T-helper 1 cell (primary cell): ENCODE results near the gene ITGB2.
A peak's percentile ranks its signal among the peaks of the same experiment; 100 is the strongest.
"Not testable (repeated sequence)": the region's sequence is repeated elsewhere in the genome, so short reads cannot be mapped to it uniquely, and the experiment has no call there.

Experiments
- DNase-seq, 5 donors: peaks; one replicate each; pipeline ENCODE4 v3.0.0-alpha.2; 2012 to 2020

Gene ITGB2

DNA sequence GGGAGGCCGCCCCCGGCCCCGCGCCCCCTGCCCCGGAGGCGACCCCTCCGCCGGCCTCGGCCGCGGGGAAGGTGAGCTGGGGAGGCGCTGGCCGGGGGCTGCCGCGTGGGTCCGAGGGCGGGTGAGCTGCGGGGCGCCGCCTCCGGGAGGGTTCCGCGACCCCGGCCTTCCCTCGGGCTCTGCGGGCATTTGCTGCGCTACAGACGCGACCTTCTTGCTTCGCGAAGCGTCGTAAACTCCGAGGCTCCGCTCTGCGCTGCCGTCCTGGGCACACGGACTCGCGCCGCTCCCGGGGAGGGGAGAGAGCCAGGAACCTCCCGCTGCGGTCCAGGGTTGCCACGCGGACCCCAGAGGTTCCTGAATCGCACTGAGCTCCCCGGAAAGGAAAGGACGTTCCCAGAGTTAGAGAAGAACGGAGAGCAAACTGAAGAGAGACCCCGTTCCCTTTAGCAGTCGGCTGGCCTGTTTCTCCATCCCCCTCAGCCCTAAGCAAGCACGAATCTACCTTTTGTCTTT lies 19.5 kb upstream of the ITGB2 start:
- no peak for DNase-seq

DNA sequence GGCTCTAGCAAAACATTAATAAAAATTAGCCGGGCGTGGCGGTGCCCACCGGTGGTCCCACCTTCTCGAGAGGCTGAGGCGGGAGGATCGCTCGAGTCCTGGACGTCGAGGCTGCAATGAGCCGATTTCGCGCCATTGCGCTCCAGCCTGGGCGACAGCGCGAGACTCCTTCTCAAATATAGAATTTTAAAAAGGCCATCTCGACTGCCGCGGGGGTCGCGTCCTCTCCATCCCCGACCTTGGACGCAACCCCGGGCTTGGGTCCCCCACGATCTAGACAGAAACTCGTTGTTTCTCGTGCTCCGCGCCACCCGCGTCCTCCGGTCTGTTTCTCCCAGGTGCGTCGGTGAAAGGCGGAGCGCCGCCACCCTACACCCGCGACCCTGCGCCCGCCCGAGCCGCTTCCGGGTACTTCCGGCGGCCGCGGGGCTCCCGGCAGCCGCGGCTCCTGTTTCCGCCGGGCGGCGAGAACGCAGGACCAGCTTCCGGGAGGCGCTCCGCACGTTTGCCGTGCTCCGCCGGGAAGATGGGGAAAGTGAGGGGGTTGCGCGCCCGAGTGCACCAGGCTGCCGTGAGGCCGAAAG lies 18.9 kb upstream of the ITGB2 start, which contains the start of gene SLX9:
Gene SLX9 (plus strand): TSS at position 498 of the 584 bp plus-strand sequence. CDS start 29 bp downstream, at position 527.
- DNase-seq, result peak; percentile 52 to 85 (median 67)

DNA sequence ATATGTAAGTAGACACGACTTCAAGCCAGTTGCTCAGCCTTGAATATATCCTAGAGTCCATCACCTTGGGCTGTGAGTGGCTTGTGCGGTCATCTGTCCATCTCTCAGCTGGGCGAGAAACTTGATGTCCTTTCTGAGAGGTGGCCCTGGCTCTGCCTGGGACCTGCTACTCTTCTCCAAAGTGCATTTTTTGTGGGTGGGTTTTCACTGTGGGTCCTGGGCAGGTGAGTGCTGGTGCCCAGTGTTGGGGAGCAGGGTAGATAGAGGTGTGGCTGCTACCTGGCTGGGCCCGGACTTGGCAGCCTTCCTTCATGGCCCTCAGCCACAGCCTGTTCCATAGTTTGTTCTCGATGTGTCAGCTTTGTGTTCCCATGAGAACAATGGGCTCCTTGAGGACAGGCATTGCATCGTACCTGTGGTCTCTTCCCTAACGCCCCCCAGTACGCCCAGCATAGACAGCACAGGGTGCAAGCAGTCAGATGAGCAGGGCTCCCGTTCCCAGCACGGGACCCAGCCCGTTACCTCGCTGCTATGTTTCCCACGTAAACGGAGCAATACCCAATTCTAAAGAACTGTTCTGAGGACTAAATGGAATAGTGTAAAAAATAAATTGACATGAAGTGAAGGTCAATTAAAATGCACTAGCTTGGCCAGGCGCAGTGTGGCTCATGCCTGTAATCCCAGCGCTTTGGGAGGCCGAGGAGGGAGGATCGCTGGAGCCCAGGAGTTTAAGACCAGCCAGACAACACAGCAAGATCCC lies 18.3 kb upstream of the ITGB2 start:
- DNase-seq, result no peak

DNA sequence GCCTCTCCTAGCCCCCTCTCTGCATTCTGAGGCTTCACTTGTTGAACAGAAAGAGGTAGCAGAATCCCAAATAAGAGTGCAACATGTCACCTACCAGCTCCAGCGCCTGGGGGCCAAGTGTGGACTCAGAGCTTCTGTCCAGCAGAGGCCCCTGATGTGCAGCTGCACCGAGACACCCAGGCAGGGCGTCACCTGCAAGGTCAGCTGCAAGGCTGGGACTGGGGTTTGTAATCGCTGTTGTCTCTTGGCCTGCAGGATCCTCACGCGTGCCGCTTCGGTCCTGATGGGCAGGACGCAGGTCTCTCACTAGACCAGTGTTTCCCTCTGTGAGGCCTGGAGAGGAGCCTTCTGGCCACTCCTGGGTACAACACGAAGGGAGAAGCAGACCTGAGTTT lies 14.8 kb upstream of the ITGB2 start:
- no peak for DNase-seq

DNA sequence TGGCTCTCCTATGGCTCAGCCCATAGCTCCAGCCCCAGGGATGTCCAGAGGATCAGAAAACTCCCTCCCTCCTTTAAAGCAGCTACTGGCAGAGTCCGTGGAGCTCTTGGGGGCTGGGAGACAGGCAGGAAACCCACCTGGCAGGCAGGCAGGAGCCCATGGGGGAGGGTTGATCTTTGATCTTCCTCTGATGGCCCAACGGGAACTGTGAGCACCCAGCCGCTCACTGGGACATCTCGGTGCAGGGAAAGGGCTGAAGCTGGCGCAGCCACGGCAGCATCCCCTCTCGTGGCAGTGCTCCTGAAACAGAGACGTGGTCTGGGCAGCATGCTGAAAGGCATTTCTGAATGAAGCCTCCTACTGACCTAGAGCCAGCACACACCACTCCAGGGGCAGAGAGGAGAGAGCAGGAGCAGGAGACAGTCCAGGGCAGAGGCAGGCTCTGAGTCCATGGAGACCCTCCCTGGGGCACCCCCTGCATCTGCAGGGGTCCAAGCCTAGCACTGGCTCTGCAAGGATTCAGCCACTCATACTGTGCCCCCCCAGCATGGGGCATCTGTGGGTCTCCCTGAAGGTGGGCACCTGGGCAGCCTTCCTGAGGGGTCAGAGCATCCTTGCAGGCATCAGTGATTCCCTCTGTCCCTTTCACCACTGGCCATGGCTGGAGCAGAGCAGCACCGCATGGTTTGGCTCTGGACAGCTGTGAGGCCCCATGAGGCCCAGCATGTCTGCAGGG lies 14.3 kb upstream of the ITGB2 start:
- no peak for DNase-seq

DNA sequence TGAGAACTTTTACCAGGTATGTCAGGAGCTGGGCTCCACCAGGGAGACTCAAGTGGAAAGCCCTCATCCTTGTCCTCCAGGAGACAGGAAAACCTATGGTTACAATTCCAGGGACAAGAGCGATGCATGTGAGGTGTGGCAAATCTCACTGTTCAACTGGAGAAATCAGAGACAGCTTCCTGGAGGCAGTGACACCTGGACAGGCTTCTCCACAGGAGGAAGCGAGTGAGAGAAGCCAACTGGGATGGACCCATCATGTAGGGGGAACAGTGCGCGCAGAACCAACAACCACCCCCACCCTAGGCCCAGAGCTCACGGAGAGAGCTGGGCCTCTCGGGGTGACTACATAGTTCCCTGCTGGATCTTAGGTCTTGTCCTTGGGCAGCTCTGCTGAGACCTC lies 13.6 kb upstream of the ITGB2 start:
- DNase-seq, result no peak

DNA sequence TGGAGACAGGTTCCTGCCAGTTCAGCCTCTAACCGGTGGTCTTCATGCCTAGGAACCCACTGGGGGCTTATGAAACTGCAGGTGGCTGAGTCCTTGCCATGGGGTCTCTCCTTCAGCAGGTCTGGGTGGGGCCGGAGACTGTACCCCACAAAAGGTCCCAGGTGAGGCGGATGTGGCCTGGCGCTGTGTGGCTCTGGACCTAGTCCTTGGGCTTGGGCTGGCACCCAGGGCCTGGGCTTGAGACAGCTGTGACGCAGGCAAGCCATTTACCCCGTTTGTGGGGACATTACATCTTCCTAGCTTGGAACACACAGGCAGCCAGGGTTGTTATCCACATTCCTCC lies 13.2 kb upstream of the ITGB2 start:
- no peak for DNase-seq

DNA sequence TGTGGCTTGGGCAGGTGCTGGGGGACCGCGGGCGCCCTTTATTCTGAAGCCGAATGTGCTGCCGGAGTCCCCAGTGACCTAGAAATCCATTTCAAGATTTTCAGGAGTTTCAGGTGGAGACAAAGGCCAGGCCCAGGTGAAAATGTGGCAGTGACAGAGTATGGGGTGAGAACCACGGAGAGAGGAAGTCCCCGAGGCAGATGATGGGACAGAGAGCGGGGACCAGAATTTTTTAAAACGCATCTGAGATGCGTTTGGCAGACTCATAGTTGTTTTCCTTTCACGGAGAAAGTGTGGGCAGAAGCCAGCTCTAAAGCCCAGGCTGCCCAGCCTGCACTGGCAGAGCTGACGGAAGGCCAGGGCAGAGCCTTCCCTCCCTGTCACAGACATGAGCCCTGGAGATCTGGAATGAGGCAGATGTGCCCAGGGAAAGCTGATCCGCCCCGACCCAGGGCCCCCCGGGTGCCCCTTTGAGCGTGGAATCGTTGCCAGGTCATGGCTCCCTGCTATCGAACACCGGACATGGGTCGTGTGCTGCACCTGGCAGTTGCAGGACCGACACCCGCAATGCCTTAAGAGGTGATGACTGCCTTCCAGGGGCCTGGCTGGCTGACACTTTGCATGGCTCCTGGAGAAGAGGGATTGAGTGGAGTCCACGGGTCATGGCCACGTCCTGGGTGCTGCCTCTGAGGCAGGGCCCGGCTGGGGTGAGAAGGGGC lies 12.7 kb upstream of the ITGB2 start:
- no peak for DNase-seq

DNA sequence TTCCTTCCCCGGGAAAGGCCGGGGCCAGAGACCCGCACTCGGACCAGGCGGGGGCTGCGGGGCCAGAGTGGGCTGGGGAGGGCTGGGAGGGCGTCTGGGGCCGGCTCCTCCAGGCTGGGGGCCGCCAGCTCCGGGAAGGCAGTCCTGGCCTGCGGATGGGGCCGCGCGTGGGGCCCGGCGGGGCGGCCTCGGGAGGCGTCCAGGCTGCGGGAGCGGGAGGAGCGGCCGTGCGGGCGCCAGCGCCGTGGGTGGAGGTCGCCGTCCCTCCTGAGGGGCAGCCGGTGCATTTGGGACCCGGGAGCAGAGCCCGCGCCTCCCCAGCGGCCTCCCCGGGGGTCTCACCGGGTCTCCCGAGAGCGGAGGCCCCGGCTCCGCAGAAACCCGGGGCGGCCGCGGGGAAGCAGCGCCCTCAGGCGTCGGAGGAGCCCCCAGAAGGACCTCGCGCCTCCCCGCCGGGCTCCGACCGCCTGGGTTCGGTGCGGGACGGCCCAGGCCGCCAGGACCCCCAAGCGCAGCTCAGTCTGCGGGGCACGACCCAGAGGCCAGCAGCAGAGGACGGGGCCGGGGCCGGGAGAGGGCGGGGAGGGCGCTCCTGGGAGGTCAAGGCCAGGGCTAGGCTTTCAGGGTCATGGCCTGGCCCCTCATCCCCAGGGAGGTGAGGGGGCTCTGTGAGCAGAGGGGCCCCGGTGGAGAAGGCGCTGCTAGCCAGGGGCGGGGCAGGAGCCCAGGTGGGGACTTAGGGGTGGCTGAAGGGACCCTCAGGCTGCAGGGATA lies 11.9 kb upstream of the ITGB2 start:
- DNase-seq, result peak; percentile 38 to 71 (median 53)

DNA sequence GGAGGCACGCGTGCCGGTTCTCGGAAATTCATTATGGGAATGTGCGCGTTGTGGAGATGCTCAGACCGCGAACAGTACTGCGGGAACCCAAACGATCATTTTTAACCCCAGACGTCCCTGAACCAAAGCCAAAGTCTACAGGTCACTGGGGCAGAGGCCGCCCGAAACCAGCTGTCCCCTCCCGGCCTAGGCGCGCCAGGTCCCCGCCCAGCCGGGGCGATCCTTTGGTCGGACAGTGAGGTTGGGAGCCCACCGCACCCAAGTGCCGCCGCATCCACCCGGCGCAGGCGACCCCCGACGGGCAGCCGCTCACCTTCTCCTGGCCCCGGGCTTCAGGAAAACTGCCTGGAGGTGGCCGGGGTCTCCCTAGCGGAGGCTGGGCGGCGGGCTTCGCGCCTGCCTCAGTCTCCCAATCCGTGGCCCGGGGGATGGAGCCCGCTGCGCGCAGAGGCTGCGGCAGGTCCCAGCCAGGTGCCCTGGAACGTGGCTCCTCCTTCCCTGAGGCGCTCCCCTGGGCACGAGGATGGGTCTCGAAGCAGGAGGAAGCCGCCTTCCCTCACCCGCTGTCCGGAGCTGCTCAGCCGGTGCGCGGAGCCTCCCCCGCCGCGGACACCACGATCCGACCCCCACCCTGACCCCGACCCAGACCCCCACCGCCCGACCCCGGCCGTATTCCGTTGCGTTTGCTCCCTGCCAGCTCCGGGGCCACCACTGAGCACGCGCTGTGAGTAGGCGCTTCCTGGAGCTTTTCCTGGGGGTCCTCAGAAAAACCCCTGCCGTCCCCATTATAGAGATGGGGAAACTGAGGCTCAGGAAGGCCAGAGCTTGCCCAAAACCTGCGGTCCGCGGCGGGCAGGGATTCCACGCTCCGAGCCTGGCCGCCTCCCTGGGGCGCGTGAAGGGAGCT lies 11.1 kb upstream of the ITGB2 start:
- DNase-seq, result no peak

DNA sequence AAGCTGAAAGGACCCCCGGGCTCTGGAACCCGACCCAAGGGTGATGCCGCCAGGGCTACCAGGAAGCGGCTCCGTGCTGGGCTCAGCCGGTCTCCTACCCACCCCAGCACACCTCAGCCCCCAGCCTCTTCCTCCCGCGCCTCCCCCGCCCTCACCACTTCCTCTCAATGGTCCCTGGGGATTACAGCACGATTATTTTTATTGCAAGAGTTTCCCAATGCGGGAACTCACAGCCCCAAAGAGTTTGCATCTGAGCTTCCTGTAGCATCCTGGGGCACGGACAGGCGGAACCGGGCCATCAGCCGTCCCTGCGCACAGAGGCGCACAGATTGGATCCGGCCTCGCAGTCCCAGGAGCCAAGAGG lies 10.4 kb upstream of the ITGB2 start:
- no peak for DNase-seq

DNA sequence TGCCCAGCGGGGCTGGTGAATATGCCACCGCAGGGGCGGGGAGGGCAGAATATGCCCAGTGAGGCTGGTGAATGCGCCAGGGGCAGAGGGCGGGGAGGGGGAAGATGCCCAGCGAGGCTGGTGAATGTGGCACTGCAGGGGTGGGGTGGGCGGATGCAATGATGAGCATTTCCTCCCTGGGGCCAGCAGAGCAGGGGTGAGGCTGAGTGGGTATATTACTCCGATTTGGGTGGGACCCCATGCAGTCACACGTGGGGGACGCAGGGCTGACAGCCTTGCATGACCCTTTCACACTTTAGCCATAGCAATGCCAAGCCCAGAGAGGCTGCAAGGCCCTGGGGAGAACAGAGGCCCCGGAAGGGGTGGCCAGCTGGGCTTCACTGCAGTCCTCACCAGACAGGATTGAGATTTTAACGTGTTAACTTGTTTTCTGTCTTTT lies 9.9 kb upstream of the ITGB2 start:
- peak; percentile 40 to 77 (median 47) for DNase-seq

DNA sequence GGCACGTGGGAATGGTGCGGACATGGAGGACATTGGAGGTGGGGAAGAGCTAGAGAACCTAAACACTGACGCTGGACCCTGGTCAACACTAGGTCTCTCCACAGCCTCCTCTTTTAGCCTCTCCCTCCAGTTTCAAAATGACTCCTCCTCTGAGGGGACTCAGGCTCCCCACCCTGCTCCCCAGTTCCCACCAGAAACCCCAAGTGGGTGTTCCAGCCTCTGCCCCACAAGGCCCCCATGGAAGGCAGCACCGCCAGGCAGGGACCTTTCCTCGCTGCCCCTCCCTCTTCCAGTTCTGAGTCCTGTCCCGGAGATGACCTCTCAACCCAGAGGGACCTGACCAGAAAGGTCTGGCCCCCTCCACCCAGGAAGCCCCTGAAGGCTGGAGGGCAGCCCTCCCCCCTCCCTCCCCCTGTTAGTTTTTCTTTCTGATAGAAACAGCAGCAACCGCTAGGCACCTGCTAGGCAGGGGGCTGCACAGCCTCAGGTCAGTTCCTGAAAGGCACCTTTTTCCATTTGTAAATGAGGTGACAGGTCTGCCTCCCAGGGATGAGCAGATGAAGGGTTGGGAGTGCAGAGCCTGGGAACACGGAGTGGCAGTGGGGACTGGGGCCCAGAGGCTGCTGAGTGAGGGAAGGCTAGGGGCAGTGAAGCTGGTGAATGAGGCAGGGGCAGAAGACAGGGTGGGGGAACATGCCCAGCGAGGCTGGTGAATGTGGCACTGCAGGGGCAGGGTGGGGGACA lies 9.3 kb upstream of the ITGB2 start:
- no peak for DNase-seq

DNA sequence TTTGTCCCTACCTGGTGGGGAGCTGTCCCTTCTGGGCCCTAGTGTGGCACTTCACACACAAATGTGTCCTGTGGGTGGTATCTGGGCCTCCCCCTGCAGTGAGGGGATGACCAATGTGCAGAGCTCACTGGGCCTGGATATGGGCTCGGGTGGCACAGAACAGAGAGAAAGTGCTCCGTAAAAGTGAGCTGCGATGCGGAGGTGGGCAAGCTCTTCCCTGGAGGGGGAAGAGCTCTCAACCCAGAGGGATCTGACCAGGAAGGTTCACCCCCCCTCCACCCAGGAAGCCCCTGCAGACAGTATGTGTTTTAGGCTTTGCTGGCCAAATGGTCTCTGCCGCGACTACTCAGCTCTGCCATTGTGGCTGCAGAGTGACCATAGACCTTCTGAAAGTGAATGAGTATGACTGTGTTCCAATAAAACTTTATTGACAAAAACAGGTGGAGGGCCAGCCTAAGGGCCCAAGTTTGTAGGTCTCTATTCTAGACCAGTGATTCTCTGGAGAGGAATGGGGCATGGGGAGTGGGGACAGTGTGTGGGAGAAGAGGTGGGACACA lies 8.6 kb upstream of the ITGB2 start:
- DNase-seq, result no peak

DNA sequence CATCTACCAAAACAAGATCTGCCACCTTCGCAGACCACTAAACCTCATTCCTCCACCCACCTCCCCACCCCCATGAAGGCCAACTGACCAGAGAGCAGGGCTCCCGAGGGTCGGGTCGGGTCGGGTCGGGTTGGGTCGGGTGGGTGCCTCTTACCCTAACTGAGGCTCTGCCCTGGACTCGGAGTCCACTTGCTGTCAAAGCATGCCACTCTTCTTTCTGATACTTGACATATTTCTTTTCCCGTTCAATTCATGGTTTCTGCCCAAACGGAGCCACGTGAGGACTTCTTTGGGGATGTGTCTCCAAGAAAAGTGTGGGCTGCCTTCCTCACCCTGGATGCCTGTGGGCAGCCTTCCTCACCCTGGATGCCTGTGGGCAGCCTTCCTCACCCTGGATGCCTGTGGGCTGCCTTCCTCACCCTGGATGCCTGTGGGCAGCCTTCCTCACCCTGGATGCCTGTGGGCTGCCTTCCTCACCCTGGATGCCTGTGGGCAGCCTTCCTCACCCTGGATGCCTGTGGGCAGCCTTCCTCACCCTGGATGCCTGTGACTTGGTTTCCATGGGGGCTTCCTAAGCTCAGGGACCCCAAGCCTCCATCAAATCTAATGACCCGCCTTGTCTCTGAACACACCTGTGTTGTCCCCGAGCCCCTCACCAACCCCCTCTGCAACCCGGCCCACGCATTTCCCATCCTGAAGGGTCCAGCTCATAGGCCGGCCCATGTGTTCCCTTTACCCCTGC lies 8.0 kb upstream of the ITGB2 start:
- DNase-seq, result not testable (repeated sequence)

DNA sequence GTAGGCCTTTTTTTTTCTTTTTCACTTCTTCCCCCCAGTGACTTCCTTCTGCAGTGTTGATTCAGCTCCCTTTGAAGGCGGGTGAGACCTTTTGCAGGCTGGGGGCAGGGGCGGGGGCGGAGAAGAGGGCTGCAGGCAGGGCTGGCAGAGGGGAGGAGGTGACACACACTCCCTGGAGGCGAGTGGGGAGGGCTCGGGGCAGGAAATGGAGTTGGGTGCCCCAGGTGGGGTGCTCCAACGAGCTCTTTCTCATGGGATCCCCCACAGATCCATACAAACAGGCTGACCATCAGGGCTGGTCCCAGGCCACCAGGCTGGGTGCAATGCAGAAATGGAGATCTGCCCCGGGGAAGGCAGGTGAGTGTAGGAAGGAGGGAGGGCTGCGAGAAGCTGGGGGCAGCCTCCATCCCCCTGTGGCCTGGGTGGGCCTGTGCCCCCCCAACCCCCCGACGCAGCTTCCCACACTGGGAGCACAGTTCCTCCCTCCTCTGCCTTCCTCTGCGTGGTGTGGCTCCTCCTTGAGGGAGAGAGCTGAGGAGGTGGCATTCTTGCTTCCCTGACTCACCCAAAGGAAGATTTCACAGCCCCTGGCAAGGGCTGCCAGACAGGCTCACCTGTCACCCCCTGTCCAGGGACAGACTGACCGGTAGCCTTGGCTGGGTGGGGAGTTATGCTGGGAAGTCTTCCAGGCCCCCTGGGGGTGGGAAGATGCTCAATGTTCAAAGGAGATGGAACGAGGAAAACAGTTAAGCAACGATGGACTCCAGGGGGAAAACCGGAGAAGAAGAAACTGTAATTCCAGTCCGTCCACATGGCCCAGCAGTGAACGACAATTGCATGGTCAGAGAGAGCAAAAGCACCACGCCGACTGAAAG lies 7.1 kb upstream of the ITGB2 start:
- DNase-seq, result peak; percentile 66 to 91 (median 78)

DNA sequence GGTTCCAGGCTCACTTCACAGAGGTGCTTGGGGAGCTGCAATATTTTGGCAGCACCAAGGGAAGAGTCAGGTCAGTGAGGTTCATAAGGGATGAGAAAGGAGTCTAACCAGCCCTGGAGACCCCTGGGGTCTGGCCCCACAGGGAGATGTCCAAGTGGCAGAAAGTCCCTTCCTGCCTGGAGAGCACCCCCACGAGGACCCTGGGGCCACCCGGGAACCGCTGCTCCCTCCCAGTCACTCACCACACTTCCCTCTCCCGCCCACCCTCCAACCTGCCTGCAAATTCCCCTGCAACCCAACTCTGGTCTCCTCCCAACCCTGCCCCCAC lies 6.5 kb upstream of the ITGB2 start:
- no peak for DNase-seq

DNA sequence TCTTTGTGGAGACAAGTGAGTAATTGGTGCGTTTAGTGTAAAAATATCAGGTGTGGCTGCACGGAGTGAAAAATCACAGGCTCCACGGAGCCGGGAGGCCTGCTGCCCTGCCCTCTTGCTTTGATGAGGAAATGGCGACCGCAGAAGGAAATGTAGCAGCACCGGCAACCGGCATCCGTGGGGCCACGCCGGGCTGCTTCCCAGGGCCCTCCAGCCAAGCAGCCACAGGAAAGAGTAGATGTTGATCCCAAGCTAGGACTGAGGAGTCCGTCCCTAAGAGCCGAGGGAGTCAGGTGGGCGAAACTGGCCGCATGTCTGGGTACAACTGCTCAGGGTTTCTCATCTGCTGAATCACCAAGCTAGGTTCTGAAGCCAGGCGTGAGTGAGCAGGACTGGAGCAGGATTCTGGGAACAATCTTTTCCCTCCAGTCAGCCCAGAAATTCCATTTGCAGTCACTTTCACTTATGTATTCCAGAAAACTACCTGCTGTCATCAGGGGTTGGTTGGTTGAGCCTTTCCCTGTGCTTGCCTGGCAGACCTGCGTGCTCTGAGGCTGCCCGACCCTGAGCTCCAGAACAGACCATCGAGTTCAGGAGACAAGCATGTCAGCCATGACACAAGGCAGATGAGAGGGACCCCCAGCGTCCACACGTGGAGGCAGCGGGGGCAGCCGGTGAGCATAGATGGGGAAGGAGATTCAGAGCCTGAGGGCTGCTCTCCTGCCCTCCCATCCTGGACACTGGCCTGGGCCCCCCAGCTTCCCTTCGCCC lies 5.8 kb upstream of the ITGB2 start:
- peak in 4 of 5 donors; percentile 55 to 74 (median 62) for DNase-seq
